ENCODE measurements around the gene GLT1D1.

DNA sequence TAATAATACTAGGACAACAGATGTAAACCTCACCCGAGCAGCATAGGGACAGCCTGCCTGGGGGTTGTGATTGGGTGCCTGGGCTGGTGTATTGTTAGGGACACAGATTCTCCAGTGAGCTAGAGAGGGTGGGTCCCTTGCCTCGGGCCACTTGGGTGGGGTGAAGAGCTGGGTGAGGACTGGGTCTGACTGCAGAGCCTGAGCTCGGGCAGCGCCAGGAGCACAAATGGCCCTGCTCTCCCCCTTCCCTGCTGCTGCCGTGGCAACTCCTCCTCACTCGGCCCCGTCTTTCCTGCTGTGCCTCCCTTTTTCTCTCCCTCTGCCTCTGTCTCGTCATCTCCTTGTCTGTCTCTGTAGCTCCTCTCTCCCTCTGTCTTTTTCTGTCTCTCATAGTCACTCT, 115.4 kb downstream of the GLT1D1 start:
- no peak for TF ChIP-seq POLR2AphosphoS5 (IDR thresholded peaks at IDR 0.05)
- TF ChIP-seq, protein P1, sequence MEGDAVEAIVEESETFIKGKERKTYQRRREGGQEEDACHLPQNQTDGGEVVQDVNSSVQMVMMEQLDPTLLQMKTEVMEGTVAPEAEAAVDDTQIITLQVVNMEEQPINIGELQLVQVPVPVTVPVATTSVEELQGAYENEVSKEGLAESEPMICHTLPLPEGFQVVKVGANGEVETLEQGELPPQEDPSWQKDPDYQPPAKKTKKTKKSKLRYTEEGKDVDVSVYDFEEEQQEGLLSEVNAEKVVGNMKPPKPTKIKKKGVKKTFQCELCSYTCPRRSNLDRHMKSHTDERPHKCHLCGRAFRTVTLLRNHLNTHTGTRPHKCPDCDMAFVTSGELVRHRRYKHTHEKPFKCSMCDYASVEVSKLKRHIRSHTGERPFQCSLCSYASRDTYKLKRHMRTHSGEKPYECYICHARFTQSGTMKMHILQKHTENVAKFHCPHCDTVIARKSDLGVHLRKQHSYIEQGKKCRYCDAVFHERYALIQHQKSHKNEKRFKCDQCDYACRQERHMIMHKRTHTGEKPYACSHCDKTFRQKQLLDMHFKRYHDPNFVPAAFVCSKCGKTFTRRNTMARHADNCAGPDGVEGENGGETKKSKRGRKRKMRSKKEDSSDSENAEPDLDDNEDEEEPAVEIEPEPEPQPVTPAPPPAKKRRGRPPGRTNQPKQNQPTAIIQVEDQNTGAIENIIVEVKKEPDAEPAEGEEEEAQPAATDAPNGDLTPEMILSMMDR (IDR thresholded peaks at IDR 0.05 in 8 of 11, conservative IDR thresholded peaks at IDR 0.05 in 3 of 11): no peak
- TF ChIP-seq POLR2A (IDR thresholded peaks at IDR 0.05): no peak

Data from spleen (tissue), 7 donors.